Inflammatory macrophage treated with lipopolysaccharide for 1 hour (primary cell): ENCODE data around the gene SYNE1.
A peak's percentile ranks its signal among the peaks of the same experiment; 100 is the strongest.
"Not testable (repeated sequence)": the region's sequence is repeated elsewhere in the genome, so short reads cannot be mapped to it uniquely, and the experiment has no call there.

Experiments used
- DNase-seq, 2 donors: peaks; one replicate each; pipeline ENCODE4 v3.0.0-alpha.2; 2020 to 2022

Gene SYNE1

DNA sequence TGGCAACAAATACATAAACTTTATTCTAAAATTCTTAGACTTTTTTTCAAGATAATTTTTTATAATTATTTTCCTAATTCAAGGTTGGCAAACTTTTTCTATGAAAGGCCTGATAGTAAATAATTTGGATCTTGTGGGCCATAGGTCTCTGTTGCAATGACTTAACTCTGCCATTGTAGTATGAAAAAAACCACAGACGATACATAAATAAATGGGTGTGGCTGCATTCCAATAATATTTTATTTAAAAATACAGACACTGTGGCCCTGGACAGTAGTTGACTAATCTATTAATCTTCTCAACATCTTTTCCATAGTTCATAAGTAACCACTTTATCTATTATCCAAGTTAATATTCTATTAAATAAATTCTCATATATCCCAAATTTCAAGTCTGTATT, 281.1 kb downstream of the SYNE1 start:
- no peak for DNase-seq

DNA sequence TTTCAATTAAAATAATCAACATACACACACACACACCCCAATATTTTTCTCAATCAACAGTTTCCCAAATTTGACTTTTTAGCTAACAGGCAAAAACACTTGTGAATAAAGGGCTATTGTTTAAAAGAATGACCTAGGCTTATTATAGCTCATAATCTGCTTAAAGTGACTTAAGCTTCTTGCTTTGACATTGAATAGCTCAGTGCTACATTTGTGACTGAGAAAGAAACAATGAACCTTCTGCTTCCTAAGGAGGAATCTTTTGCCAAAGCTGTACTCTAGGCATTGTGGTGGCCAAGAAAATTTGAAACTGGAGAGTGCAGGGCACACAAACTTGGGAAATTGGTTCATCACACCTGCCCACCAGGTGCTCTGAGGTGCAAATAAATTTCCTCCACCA, 282.0 kb downstream of the SYNE1 start:
- no peak for DNase-seq

DNA sequence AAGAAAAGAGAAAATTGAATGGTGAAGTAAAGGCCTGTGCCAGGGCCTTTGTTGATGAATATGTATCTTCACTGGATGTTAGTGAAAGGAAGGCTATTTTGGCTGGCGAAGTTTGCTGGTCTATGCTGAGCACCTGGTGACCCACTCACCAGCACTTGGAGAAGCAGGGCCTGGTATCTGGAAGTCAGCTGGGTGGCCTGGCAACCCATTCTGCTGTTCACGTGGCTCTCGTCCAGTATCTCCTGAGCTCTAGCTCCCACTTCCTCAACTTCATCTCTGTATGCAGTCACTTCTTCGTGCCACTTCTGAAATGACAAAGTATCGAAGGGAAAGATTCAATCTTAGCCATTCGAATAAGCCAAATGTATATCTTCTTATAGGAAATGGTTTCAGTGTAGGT, 283.7 kb downstream of the SYNE1 start:
- DNase-seq: no peak

DNA sequence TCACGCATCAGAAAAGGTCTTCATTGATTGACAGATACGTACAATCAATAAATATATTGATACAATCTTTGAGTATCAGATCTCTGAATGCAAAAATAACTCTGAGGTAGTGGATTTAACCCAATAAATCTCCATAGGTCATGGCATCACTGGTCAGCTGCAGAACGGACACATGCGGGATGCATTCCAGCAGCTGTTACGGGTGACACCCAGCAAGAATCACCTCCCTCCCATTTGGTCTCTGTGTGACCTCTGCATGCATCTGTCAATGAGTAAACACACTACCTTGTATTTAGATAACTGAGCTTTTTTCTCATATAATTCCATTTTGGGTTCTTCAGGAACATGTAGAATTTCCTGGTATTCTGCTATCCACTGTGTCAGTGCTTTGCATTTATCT, 285.4 kb downstream of the SYNE1 start:
- no peak for DNase-seq

DNA sequence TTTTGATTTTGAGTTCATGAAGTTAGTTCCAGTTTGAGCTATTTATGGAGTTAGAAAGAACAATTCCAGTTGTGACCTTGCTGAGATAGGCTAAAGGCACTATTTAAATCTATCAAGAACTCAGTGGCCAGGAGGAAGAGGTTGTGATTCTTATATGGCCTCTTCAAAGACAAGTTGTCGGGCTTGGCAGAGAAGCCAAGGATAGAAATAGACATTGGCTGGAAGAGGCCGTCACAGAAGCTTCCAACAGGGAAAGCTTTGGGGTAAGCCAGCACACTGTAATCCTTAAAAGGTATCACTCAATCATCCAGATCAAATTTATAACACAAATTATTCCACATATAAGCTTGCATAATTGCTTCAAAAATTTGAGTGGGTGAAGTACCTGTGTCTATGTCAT, 286.1 kb downstream of the SYNE1 start:
- DNase-seq: no peak

DNA sequence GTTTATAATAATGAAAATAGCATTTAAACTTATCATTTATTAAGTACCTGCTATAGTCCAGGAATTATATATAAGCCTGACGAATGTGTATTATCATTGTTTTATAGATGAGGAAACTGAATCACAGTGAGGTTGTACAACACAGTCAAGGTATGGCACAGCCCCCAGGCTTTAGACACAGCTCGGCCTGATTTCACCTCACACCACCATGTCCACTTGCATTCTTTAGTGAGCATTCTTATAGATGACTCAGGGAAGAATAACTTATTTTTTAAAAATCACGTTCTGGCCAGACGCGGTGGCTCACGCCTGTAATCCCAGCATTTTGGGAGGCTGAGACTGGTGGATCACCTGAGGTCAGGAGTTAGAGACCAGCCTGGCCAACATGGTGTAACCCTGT, 289.0 kb downstream of the SYNE1 start:
- no peak for DNase-seq

DNA sequence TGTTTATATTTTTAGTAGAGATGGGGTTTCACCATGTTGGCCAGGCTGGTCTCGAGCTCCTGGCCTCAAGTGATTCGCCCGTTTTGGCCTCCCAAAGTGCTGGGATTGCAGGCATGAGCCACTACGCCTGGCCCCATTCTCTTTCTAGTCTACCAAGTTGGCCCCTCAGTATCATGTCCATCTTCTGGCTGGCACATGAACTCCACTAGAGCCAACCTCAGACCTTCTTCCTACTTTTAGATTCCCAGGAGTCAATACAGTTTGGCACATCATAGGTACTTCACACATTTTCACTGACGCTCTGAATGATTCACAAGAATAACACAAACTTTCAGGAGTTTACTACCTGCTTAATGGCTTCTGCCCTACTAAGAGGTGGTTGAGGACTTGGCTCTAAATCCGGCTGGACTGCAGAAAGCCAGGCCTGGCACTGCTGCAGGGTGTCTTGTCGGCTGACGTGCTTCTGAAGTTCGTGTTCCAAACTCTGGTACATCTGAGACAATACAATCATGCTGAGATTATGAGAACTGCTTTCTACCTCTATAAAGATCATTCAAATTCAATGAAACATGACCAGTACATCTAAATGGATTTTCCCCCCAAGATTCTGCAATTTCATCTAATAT, 293.3 kb downstream of the SYNE1 start:
- DNase-seq: no peak

DNA sequence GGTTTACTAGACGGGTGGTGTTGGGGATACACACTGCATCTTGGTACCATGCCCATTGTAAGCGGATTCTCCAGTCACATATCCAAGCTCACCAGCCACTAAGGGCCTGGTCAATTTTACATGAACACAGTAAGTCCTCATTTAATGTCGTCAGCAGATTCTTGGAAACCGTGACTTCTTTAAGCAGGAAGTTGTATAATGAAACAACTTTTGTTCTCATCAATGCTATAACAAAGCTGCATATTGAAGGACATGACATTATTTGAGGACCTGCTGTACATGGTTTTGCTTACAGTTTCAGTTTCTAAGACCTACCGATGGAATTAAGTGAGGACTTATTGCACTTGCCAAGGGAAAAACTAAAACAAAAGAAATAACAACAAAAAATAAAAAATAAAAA, 295.6 kb downstream of the SYNE1 start:
- peak in 1 of 2 donors; percentile 7 for DNase-seq

DNA sequence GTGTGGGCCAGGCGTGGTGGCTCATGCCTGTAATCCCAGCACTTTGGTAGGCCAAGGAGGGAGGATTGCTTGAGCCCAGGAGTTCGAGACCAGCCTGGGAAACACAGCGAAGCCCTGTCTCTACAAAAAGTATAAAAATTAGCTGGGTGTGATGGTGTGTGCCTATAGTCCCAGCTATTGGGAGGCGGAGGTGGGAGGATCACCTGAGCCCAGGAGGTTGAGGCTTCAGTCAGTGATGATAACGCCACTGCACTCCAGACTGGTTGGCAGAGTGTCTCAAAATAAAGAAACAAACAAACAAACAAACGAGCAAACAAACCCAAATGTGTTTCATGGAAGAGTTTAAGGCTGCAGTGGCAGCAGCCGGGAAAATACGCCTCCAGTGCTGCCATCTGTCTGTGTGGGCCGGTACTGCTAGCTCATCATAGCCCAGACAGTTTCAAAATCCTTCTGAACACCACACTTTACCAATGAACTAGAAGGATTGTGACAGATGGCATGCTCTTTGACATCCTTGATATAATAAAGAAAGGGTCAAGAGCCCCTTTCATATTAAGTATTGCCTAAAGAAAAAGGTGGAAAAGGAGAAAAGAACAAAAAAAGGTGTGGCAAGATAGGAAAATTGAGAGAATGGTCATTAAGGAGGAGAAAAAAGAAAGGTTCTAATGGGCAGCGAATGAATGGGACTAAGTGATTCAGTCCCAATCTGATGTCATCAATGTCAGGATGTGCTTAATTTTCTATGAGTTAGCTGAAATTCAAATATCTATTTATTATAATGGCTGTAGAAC, 298.6 kb downstream of the SYNE1 start:
- peak; percentile 51 to 88 for DNase-seq

DNA sequence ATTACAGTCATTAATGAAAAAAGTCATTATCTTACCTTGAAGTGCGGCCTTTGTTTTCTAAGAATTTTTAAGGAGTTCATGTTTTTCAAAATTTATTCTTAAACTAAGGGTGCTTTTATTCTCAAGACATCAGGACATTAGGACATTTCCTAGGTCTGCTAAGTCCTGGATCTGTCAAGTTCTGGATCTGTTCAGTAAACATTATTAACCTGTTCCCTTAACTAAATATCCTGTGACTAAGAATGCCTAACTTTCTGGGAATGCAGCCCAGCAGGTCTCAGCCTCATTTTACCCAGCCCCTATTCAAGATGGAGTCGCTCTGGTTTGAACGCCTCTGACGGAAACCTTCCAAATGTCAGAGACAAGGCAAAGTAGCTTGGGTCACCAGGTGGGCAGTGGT, 302.6 kb downstream of the SYNE1 start:
- no peak for DNase-seq

DNA sequence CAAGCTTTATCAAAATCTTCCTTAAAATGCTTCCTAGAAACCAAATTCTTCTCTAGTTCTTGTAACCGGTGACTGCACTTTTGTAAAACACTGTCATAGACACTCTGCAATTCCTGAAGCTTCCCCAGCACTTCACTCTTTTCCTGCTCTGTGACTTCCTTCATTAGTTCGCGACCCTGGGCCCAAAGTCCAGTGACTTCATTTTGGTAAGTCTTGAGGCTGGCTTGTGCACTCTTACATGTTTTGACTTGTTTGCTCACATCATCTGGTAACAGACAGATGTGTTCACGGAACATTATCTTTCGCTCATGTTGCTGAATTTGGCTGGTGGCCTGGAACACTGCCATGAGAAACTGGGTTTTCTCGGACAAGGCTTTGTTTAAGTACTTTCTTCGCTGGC, 306.2 kb downstream of the SYNE1 start:
- no peak for DNase-seq

DNA sequence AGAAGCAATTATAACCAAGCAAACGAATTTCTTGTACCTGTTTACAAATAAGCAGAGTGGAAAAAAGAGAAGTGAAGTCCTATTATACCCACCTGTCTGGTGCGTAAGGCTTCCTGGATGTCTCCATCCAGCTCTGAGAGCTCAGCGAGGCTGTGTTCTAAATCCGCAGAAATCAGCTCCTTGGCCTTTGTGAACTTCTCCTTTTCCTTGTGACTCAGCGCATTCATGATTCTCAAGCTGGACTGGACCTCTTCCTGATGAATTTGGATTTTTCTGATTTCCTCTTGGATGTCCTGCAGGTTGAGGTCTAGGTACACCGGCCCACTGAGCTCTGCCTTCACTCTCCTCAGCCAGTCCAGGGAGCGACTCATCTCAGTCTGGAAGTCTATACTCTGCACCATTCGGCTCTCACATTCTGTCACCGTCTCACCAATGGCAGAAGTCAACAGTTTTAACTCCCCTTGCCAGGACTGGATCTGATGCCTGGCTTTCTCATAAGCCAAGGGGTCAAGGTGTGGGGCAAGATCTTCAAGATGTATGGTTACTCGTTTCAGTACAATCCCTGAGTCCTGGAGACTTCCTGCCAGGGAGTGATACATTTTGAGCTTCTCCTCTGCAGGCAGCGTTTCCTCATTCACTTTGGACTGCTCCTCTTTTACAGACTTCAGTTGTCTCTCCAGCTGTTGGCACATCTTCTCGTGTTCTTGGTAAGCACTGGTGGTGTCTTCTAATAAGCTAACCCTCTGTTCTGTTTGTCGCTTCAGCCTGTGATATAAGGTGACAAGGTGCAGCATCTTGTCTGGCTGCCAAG, 307.3 kb downstream of the SYNE1 start:
- DNase-seq: peak; percentile 38 to 63

DNA sequence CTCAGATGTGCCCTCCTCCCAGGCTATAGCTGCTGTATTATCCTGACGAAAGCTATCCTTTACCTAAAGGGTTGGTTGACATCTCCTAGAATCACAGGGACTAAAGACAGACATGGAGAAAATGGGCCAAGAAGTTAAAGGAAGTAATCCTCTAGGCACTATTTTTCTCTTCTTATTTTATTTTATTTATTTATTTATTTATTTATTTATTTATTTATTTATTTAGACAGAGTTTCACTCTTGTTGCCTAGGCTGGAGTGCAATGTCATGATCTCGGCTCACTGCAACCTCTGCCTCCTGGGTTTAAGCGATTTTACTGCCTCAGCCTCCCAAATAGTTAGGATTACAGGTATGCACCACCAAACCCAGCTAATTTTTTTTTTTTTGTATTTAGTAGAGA, 309.0 kb downstream of the SYNE1 start:
- not testable (repeated sequence) for DNase-seq

DNA sequence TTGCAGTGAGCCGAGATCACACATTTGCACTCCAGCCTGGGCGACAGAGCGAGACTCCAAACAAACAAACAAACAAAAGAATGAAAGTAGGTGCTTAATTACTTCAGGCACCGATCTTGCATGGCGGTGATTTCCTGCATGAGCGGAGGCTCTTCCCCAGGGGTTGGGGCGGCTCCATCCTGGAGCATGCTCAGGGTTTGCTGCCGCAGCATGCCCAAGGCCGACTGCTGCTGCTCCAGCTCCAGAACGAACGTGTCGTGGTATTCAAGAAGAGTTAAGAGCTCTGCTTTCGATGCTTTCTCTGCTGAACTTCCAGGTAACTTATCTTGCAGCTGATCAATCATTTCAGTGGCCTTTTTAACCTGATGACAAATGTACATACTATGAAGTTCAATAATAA, 313.8 kb downstream of the SYNE1 start:
- DNase-seq: no peak

DNA sequence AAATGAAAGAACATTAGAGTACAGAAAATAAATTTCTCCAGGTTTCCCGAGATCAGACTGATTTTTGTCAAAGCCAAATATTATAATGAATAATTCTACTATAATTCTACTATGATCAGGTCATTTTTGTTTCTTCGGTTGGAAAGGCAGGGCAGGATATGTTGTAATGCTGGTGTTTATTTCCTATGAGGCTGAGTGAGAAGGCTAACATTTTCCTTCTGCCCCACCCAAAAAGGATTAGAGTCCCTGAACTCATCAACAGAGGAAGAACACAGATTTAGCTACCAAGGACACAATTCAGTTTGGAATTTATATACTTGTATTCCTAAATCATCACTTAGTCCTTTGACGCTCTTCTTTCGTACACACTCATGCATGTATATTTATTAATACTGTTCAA, 318.9 kb downstream of the SYNE1 start:
- DNase-seq: no peak

DNA sequence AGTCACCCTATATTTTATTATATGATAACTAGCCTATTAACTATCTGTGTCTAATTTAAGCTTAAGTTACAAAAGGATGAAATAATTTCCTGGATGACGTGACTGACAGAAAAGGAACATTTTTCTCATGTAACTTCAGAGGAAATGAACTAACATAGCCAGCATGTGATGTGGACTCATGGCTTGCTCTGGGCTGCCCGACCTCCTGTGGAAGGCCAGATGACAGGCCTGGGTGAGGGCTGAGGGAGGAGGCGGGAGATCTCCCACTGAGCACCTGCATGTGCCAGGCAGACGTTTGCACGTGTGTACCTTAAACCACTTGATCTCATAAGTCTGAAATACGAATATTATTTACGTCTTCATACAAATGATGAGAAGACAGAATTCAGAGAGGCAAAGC, 321.1 kb downstream of the SYNE1 start:
- DNase-seq: peak; percentile 84 to 91

DNA sequence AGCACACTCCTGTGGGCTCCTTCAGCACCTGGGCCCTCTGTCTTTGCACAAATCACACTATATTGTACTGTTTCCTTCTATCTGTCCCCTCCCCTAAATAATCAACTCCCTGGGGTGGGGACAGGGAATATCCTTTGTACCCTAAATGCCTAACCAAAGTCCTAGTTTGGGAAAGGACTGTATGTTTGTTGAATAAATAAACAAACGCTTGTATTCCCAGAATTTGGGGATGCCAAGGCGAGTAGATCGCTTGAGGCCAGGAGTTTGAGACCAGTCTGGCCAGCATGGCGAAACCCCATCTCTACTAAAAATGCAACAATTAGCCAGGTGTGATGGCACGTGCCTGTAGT, 322.7 kb downstream of the SYNE1 start:
- no peak for DNase-seq

DNA sequence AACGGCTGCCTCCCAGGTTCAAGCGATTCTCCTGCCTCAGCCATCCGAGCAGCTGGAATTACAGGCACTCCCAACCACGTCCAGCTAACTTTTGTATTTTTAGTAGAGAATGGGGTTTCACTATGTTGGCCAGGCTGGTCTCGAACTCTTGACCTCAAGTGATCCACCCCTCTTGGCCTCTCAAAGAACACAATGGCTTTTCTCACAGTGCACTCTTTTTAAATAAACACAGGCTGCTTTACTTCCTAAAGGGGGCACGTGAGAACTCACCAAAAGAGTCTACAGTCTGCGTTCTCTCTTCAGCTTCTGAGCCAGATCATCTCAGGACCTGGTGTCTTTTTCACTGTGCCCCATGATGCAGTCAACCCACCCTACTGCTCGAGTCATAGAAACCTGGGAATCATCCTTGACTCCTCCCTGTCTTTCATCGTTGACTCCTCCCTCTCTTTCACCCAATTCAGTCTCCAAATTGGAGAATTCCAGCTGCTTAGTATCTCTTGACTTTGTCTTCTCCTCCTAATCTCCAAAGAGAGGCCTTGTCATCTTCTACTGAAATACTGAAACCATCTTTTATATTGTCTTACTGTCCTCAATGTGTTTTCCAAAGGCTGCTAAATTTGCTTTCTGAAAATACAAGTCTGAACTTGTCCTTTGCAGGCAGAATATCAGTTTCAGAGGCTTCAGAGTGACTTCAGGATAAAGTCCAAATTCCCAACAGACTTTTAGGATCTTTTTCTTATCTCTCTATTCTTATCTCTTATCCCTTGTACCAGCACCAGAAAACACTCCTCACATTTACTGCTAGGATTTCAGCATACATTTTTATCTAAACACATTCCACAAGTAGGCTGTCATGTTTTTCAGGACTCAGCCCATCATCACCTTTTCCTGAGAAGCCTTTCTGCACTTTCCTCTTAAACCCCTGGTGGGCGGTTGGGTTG, 323.4 kb downstream of the SYNE1 start:
- no peak for DNase-seq

DNA sequence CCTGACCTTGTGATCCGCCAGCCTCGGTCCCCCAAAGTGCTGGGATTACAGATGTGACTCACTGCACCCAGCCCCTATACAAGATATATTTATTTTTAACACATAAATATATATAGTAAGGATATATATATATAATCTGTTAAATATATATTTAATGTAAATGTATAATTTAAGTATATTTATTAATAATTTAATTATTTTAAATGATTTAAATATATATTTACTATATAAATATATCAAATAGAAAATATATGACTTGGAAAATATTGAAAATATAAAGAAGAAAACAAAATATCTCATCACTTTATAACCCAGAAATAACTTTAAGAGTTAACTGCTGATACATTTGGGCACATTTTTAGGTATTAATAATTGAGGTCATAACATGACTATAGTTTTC, 324.7 kb downstream of the SYNE1 start:
- DNase-seq: no peak

DNA sequence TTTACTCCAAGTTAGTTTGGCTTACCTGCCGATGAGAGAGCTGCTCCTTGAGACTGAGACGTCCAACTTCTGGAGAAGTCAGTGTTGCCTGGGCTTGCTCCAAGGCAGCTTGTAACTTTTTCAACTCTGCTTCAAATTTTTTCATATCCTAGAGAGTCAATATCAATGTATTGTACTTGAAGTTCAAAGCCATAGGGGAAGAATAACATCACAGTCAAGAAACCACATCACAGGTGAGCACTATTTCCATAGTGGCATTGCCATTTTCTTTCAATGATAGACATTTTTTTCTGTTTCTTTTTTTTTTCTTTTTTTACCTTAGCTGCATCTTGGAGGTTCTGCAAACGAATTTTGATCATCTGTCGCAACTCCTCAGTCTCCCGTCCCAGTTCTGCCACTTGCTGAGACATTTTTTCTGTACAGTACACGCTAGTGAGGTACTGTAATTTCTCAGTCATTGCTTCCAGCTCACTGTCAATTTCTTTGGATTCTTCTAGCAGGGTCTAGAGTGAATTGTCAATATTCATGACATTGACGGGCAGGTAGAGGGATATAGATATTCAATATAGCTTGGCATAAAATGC, 326.7 kb downstream of the SYNE1 start:
- DNase-seq: no peak

DNA sequence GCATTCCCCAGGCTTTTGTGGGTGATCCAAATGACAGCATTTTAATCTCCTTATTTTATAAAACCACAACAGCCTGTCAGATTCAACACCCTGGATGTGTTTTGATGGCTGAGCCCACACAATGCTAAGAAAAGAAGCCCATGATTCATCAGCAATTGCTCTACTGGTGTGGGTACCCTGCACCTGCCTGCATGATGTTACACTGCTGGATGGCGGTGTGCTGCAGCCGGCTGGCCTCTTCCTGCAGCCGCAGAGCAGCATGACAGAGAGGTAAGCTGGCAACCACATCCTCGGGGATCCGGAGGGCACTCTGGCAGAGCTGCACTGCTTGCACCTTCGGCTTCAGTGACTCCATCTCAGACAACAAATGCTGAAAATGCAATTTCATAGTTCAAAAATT, 327.5 kb downstream of the SYNE1 start:
- DNase-seq: no peak

DNA sequence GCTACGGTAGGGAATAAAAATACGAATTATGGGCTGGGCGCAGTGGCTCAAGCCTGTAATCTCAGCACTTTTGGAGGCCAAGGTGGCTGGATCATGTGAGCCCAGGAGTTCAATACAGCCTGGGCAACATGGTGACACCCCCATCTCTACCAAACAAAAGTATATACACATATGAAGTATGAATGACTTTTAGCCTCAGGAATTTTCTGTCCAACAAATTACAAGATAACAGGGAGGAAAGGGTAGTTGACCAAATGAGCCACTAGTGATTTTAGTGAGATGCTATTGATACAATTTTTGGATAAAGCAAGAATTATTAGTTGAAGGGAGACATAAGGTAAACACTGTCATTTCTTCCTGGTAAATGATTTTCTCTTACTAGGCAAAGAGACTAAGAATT, 328.2 kb downstream of the SYNE1 start:
- DNase-seq: no peak

DNA sequence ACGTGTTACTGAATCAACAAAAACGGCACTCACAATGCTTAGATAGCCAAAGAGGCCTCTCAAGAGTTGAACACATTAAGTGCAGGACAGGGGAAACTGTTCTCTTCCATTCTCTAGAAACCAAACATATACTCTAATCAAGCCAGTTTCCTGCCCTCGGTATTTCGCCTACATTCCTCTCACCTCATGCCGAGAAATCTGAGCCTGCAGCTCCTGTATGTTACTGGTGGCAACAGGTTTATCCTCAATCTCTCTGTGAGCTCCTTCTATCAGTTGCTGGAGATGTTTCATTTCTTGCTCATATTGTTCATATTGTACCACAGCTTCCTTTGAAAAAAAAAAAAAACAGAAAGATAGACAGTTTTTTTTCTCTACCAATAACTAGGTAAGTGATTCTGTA, 328.9 kb downstream of the SYNE1 start:
- no peak for DNase-seq
